SK-N-SH (cell line): Measurements from ENCODE around the gene C19orf12. TPM values are rescaled to one million over a fixed set of nuclear protein-coding genes. Genes with fewer than 3 reads are reported as not detected.

Experiments used
- CTCF ChIA-PET: fragments of 300-600, 350-600 bp; formaldehyde crosslinking; extraction: SDS; loops from one replicate; lab custom pipeline; 2021; lab: Yijun Ruan, JAX
- POLR2A ChIA-PET: fragments of 350-600 bp; sonication (Branson Sonifier 250); formaldehyde crosslinking; extraction: SDS; loops from one replicate; lab custom pipeline; 2020; ENCODE audit warnings: antibody characterized with exemption, inconsistent platforms; lab: Yijun Ruan, JAX
- DNase-seq: peaks from one replicate; pipeline ENCODE4 v3.0.0; 2012
- H2AFZ ChIP-seq: fragments of 200-600 bp; sonication (generic); 2 replicates; pipeline ENCODE4 v1.8.1; 2016; ENCODE audit warnings: antibody characterized with exemption, mild to moderate bottlenecking, low read depth
- H3F3A ChIP-seq: fragments of 200-600 bp; sonication (generic); replicated peaks from 2 replicates; pipeline ENCODE3; 2016; ENCODE audit warnings: antibody characterized with exemption, mild to moderate bottlenecking; ENCODE audit not compliant: insufficient read depth
- H3K27ac ChIP-seq, 2 experiments: fragments of 200-500 bp in 1 of 2; fragments of 200-600 bp in 1 of 2; sonication (Bioruptor generic) in 1 of 2; sonication (generic), shearing (Covaris generic) in 1 of 2; 2 replicates each; pipeline versions ENCODE4 v1.5.1 to v1.6.1; 2014 to 2016; ENCODE audit warnings: low read depth in 2 of 2, inconsistent platforms in 1 of 2, low read length in 1 of 2, mild to moderate bottlenecking in 1 of 2, mixed read lengths in 1 of 2
- H3K27me3 ChIP-seq: fragments of 200-600 bp; sonication (generic), shearing (Covaris generic); 2 replicates; pipeline ENCODE4 v1.6.1; 2016; ENCODE audit warnings: mixed run types; ENCODE audit not compliant: insufficient read depth
- H3K36me3 ChIP-seq, 2 experiments: fragments of 200-500 bp in 1 of 2; fragments of 200-600 bp in 1 of 2; sonication (Bioruptor generic) in 1 of 2; sonication (generic) in 1 of 2; replicated peaks in 1 of 2; 2 replicates each; pipeline versions ENCODE3 to v1.5.1; 2014 to 2016; ENCODE audit warnings: low read length in 1 of 2, mild to moderate bottlenecking in 1 of 2; ENCODE audit not compliant: insufficient read depth in 2 of 2, control insufficient read depth in 1 of 2
- H3K4me1 ChIP-seq, 2 experiments: fragments of 200-500 bp in 1 of 2; fragments of 200-600 bp in 1 of 2; sonication (Bioruptor generic) in 1 of 2; sonication (generic), shearing (Covaris generic) in 1 of 2; 2 replicates each; pipeline versions ENCODE4 v1.5.1 to v1.6.1; 2014 to 2016; ENCODE audit warnings: low read depth in 1 of 2, low read length in 1 of 2, mixed run types in 1 of 2; ENCODE audit not compliant: insufficient read depth in 2 of 2, control insufficient read depth in 1 of 2
- H3K4me2 ChIP-seq: fragments of 200-600 bp; sonication (generic), shearing (Covaris generic); 2 replicates; pipeline ENCODE4 v1.6.1; 2017; ENCODE audit warnings: mixed run types
- H3K4me3 ChIP-seq, 2 experiments: fragments of 200-500 bp in 1 of 2; fragments of 200-600 bp in 1 of 2; sonication (Bioruptor generic) in 1 of 2; sonication (generic), shearing (Covaris generic) in 1 of 2; 2 replicates each; pipeline versions ENCODE4 v1.5.1 to v1.8.1; 2014 to 2016; ENCODE audit warnings: low read depth in 2 of 2, inconsistent platforms in 1 of 2, low read length in 1 of 2, mild to moderate bottlenecking in 1 of 2, mixed read lengths in 1 of 2, moderate library complexity in 1 of 2
- H3K79me2 ChIP-seq: fragments of 200-600 bp; sonication (generic); 2 replicates; pipeline ENCODE4 v1.8.1; 2017; ENCODE audit warnings: mild to moderate bottlenecking; ENCODE audit not compliant: insufficient read depth
- H3K9ac ChIP-seq: fragments of 200-600 bp; sonication (generic); 2 replicates; pipeline ENCODE4 v1.6.1; 2017; ENCODE audit warnings: mixed run types
- H3K9me2 ChIP-seq: fragments of 200-600 bp; sonication (generic); 2 replicates; pipeline ENCODE4 v1.6.1; 2017; ENCODE audit warnings: mixed run types
- H3K9me3 ChIP-seq: fragments of 200-600 bp; sonication (generic); 2 replicates; pipeline ENCODE4 v1.6.1; 2017; ENCODE audit warnings: mixed run types, mild to moderate bottlenecking, moderate library complexity
- H4K20me1 ChIP-seq: fragments of 200-600 bp; sonication (generic); 2 replicates; pipeline ENCODE4 v1.6.1; 2017; ENCODE audit warnings: mild to moderate bottlenecking, mixed run types; ENCODE audit not compliant: insufficient read depth
- ELF1 ChIP-seq: IDR thresholded peaks from 2 replicates; pipeline ENCODE4 v1.4.0; 2012
- EZH2phosphoT487 ChIP-seq: fragments of 200-600 bp; sonication (generic); IDR thresholded peaks from 2 replicates; pipeline ENCODE4 v1.6.1; 2017; ENCODE audit warnings: low read depth, mixed run types, mild to moderate bottlenecking, antibody characterized with exemption, moderate library complexity, borderline replicate concordance
- GABPA ChIP-seq: IDR thresholded peaks from 2 replicates; pipeline ENCODE4 v1.4.0; 2012; ENCODE audit warnings: low read depth, mild to moderate bottlenecking
- GATA2 ChIP-seq: sonication (generic); formaldehyde crosslinking; IDR thresholded peaks from 2 replicates; pipeline ENCODE4 v1.5.0; 2020; ENCODE audit warnings: mild to moderate bottlenecking, missing genetic modification reagents
- NFIC ChIP-seq: IDR thresholded peaks from 2 replicates; pipeline ENCODE4 v1.4.0; 2012; ENCODE audit warnings: borderline replicate concordance
- RCOR1 ChIP-seq: fragments of 150-350 bp; IDR thresholded peaks from 2 replicates; pipeline ENCODE4 v1.6.1; 2017; ENCODE audit warnings: antibody characterized with exemption, low read length
- SMC3 ChIP-seq: IDR thresholded peaks from 2 replicates; pipeline ENCODE4 v1.6.1; 2012; ENCODE audit warnings: low read depth, low read length, improper control_type of control experiment
- TAF1 ChIP-seq: IDR thresholded peaks from 2 replicates; pipeline ENCODE4 v1.6.1; 2012; ENCODE audit warnings: low read depth, mild to moderate bottlenecking, low read length, moderate library complexity, borderline replicate concordance
- TCF12 ChIP-seq: IDR thresholded peaks from 2 replicates; pipeline ENCODE4 v1.4.0; 2012
- WGBS: methylation state at CpG from one replicate; pipeline ENCODE4 v1.1.6; 2017; ENCODE audit warnings: low lambda C conversion rate; 5-methylcytosine and 5-hydroxymethylcytosine counted together
- polyA plus RNA-seq, 3 experiments: library from polyadenylated mRNA; depleted of rRNA; stranded (reverse); fragments of >200 nt; gene quantifications; 2 replicates each; pipeline ENCODE4 v1.2.3, GENCODE V29; 2012
- TF ChIP-seq, protein P1 (sequence below): IDR thresholded peaks from 2 replicates; pipeline ENCODE4; 2012
- TF ChIP-seq, protein P2 (sequence below): IDR thresholded peaks from 2 replicates; pipeline ENCODE4 v1.6.1; 2012; ENCODE audit warnings: mild to moderate bottlenecking, low read depth, low read length, moderate library complexity
- TF ChIP-seq, protein P3 (sequence below): fragments of 150-350 bp; IDR thresholded peaks from 2 replicates; pipeline ENCODE4 v1.6.1; 2016; ENCODE audit warnings: mild to moderate bottlenecking, low read depth, low read length
- TF ChIP-seq, protein P4 (sequence below): IDR thresholded peaks from 2 replicates; pipeline ENCODE4 v1.4.0; 2012; ENCODE audit warnings: low read depth

C19orf12 gene
- polyA plus RNA-seq, 1 of the 3 experiments (the other 2 are of a cell fraction) = 30.5 TPM

GRCh38 chr19:29704562-29705558, 10.2 kb downstream of the C19orf12 start:
- TF ChIP-seq NFIC = no peak
- TF ChIP-seq RCOR1 = no peak
- TF ChIP-seq, protein P1, sequence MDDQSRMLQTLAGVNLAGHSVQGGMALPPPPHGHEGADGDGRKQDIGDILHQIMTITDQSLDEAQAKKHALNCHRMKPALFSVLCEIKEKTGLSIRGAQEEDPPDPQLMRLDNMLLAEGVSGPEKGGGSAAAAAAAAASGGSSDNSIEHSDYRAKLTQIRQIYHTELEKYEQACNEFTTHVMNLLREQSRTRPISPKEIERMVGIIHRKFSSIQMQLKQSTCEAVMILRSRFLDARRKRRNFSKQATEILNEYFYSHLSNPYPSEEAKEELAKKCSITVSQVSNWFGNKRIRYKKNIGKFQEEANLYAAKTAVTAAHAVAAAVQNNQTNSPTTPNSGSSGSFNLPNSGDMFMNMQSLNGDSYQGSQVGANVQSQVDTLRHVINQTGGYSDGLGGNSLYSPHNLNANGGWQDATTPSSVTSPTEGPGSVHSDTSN = no peak
- TF ChIP-seq, protein P2, sequence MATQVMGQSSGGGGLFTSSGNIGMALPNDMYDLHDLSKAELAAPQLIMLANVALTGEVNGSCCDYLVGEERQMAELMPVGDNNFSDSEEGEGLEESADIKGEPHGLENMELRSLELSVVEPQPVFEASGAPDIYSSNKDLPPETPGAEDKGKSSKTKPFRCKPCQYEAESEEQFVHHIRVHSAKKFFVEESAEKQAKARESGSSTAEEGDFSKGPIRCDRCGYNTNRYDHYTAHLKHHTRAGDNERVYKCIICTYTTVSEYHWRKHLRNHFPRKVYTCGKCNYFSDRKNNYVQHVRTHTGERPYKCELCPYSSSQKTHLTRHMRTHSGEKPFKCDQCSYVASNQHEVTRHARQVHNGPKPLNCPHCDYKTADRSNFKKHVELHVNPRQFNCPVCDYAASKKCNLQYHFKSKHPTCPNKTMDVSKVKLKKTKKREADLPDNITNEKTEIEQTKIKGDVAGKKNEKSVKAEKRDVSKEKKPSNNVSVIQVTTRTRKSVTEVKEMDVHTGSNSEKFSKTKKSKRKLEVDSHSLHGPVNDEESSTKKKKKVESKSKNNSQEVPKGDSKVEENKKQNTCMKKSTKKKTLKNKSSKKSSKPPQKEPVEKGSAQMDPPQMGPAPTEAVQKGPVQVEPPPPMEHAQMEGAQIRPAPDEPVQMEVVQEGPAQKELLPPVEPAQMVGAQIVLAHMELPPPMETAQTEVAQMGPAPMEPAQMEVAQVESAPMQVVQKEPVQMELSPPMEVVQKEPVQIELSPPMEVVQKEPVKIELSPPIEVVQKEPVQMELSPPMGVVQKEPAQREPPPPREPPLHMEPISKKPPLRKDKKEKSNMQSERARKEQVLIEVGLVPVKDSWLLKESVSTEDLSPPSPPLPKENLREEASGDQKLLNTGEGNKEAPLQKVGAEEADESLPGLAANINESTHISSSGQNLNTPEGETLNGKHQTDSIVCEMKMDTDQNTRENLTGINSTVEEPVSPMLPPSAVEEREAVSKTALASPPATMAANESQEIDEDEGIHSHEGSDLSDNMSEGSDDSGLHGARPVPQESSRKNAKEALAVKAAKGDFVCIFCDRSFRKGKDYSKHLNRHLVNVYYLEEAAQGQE = no peak
- no peak for TF ChIP-seq GABPA
- TF ChIP-seq, protein P3, sequence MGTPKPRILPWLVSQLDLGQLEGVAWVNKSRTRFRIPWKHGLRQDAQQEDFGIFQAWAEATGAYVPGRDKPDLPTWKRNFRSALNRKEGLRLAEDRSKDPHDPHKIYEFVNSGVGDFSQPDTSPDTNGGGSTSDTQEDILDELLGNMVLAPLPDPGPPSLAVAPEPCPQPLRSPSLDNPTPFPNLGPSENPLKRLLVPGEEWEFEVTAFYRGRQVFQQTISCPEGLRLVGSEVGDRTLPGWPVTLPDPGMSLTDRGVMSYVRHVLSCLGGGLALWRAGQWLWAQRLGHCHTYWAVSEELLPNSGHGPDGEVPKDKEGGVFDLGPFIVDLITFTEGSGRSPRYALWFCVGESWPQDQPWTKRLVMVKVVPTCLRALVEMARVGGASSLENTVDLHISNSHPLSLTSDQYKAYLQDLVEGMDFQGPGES = no peak
- TF ChIP-seq TAF1 = no peak
- TF ChIP-seq SMC3 = no peak
- TF ChIP-seq, protein P4, sequence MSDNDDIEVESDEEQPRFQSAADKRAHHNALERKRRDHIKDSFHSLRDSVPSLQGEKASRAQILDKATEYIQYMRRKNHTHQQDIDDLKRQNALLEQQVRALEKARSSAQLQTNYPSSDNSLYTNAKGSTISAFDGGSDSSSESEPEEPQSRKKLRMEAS = no peak
- no peak for TF ChIP-seq ELF1
- TF ChIP-seq GATA2 = no peak
- TF ChIP-seq TCF12 = no peak
- TF ChIP-seq EZH2phosphoT487 = no peak
- Histone ChIP-seq H3K9ac (no peak overlapping the region), H3F3A (no peaks in the 10 kb centered on the region), H3K79me2 (peaks cover 15% of the 10 kb centered on the region; the same call in 1 of the 2 replicates), H2AFZ (no peak overlapping the region), H3K27ac (no peak overlapping the region), H3K9me2 (no peaks in the 10 kb centered on the region), H3K4me1 (no peaks in the 10 kb centered on the region; a peak in 1 of 4 replicates), H3K9me3 (no peaks in the 10 kb centered on the region), H3K36me3 (peaks cover 10 to 33% of the 10 kb centered on the region in 2 experiments), H3K27me3 (no peaks in the 10 kb centered on the region), H3K4me2 (no peak overlapping the region), H3K4me3 (no peak overlapping the region), H4K20me1 (peaks cover 16% of the 10 kb centered on the region; the same call in 1 of the 2 replicates)
- ChIA-PET POLR2A (no interaction called here), CTCF (interaction anchor here (1.7 to 2.2 kb wide), 2 partner anchors 12 to 95 kb away, joined by 3 to 17 read pairs; no protein-coding TSS in a partner anchor)
- DNase-seq = no peak
- 94% methylated on average over 14 of the region's 14 CpGs for WGBS
